Measurements from ENCODE around the gene R3HDM2. TPM values are rescaled to one million over a fixed set of nuclear protein-coding genes. Genes with fewer than 3 reads are reported as not detected.

R3HDM2 gene
- total and polyA plus RNA-seq, 8 donors, result 14.5 to 39.8 (median 24.4) TPM

GRCh38 chr12:57434517-57435223, 3.8 kb upstream of the R3HDM2 start, which contains the start of gene INHBC:
Gene INHBC, plus strand, starts transcription at chr12:57434784. Its CDS starts 103 bp downstream, at chr12:57434887.
- WGBS, 2 donors, result 69 to 74% methylated on average over 8 of the region's 8 CpGs

GRCh38 chr12:57433370-57433769, 2.5 kb upstream of the R3HDM2 start:
- no peak for TF ChIP-seq CTCF (IDR thresholded peaks at IDR 0.05)
- no peak for ATAC-seq
- FAIRE-seq, result no peak
- Histone ChIP-seq H3K9me3 (no peaks in the 10 kb centered on the region), H3K27ac (no peak overlapping the region), H3K27me3 (no peaks in the 10 kb centered on the region), H3K4me1 (peaks cover 0 to 7% (median 6%) of the 10 kb centered on the region in 3 donors), H3K4me3 (no peak overlapping the region), H3K36me3 (no peaks in the 10 kb centered on the region)
- DNase-seq, result no peak
- WGBS, 2 donors, result 83 to 98% methylated on average over 3 of the region's 3 CpGs
- intact Hi-C loops (cut with DNase I), result no loop called here

More at GRCh38 chr12:57434517-57435223, 3.8 kb upstream of the R3HDM2 start, which contains the start of gene INHBC:
- intact Hi-C loops (cut with DNase I), result no loop called here
- H3K27me3 ChIP-seq, result no peaks in the 10 kb centered on the region
- ATAC-seq (no peak), DNase-seq (no peak), FAIRE-seq (no peak)
- no peak for TF ChIP-seq CTCF (IDR thresholded peaks at IDR 0.05)
- no peaks in the 10 kb centered on the region for H3K9me3 ChIP-seq
- H3K27ac ChIP-seq, result no peak within 1 kb of the TSS
- peaks cover 0 to 6% (median 4%) of the 10 kb centered on the region in 3 donors for H3K4me1 ChIP-seq
- no peaks in the 10 kb centered on the region for H3K36me3 ChIP-seq
- no peak within 1 kb of the TSS for H3K4me3 ChIP-seq

GRCh38 chr12:57431654-57432188, 878 bp upstream of the R3HDM2 start:
- Histone ChIP-seq H3K9me3 (no peaks in the 10 kb centered on the region), H3K4me3 (peak overlapping the region in 3 of 4 donors; percentile 8 to 68 (median 52)), H3K27ac (peak overlapping the region; percentile 67 to 96 (median 87)), H3K27me3 (no peaks in the 10 kb centered on the region), H3K4me1 (peaks cover 0 to 7% (median 6%) of the 10 kb centered on the region in 3 donors), H3K36me3 (no peaks in the 10 kb centered on the region)
- WGBS, 2 donors, result 49 to 51% methylated on average over 11 of the region's 11 CpGs
- intact Hi-C loops (cut with DNase I), result no loop called here
- no peak for ATAC-seq
- DNase-seq, result no peak
- no peak for FAIRE-seq
- no peak for TF ChIP-seq CTCF (IDR thresholded peaks at IDR 0.05)

GRCh38 chr12:57430112-57430930, 522 bp downstream of the R3HDM2 start:
- peaks cover 0 to 7% (median 6%) of the 10 kb centered on the region in 3 donors for H3K4me1 ChIP-seq
- H3K36me3 ChIP-seq, result no peaks in the 10 kb centered on the region
- 0 to 1% methylated on average over 41 to 74 of the region's 74 CpGs for WGBS, 2 donors
- TF ChIP-seq CTCF (IDR thresholded peaks at IDR 0.05), result no peak
- FAIRE-seq (no peak), DNase-seq (peak in 4 of 6 donors; percentile 55 to 77 (median 69)), ATAC-seq (peak; percentile 67 to 74 (median 70))
- no peaks in the 10 kb centered on the region for H3K9me3 ChIP-seq
- intact Hi-C loops (cut with DNase I), result no loop called here
- no peaks in the 10 kb centered on the region for H3K27me3 ChIP-seq
- H3K27ac ChIP-seq, result peak overlapping the region; percentile 67 to 96 (median 87)
- H3K4me3 ChIP-seq, result peak overlapping the region; percentile 28 to 68 (median 54)
